ENCODE measurements around the gene SPOCK1.

DNA sequence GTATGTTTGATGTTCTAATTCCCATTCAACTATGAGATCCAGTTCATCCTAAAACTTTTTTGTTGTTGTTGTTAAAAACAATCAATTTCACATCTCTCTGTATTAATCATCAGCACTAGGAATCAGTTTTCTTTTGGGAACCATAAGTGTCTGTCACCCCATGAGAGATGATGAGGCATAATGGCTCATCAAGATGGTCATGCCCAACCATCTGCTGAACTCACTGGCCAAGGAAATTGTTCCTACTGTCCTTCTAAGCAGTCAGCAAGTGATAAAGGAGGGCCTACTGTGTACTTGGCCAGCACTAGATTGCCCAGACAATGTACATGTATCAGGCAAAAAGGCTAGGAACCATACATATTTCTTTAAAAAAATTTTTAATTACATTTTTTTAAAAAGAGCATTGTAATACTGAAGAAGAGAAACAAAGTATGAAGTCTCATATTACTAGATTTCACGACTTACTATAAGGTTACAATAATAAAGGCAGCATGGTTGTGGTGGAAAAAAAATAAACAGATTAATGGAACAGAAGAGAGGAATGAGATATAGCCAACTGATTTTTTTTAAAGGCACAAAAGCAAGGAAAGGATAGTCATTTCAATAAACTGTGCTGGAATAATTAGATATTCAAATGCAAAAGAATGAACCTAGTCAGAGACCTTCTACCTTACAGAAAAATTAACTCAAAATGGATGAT lies 458.3 kb downstream of the SPOCK1 start:
- no peak for TF ChIP-seq EZH2 (IDR thresholded peaks at IDR 0.05)
- no peak for TF ChIP-seq POLR2AphosphoS5 (IDR thresholded peaks at IDR 0.05; ENCODE audit: borderline replicate concordance, low read depth, low read length)

Data from SK-N-MC (cell line).